Measurements from ENCODE around the gene GPC3. TPM values are rescaled to one million over a fixed set of nuclear protein-coding genes. Genes with fewer than 3 reads are reported as not detected.

Gene GPC3
- polyA plus RNA-seq, 1 of the 3 experiments (the other 2 are of a cell fraction): 1.4 TPM

DNA sequence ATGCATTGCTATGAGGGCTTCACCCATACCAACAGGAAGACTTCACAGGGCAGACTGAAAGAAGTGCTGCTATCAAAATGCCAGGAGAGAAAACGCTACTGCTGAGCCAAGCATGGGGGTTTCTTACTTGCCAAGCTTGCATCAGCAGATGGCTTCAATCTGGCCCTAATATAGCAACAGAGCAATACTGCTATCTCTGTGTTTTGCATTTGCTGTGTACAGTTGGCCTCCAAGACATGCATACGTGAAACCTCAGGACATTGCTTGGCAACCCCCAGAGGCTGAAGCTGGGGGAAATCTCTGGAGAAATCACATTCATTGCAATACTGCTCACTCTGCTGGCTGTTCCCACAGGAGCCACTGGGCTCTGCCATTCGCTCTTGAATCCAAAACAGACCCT lies 442.9 kb downstream of the GPC3 start (continued):
- TF ChIP-seq, protein P1, sequence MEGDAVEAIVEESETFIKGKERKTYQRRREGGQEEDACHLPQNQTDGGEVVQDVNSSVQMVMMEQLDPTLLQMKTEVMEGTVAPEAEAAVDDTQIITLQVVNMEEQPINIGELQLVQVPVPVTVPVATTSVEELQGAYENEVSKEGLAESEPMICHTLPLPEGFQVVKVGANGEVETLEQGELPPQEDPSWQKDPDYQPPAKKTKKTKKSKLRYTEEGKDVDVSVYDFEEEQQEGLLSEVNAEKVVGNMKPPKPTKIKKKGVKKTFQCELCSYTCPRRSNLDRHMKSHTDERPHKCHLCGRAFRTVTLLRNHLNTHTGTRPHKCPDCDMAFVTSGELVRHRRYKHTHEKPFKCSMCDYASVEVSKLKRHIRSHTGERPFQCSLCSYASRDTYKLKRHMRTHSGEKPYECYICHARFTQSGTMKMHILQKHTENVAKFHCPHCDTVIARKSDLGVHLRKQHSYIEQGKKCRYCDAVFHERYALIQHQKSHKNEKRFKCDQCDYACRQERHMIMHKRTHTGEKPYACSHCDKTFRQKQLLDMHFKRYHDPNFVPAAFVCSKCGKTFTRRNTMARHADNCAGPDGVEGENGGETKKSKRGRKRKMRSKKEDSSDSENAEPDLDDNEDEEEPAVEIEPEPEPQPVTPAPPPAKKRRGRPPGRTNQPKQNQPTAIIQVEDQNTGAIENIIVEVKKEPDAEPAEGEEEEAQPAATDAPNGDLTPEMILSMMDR (IDR thresholded peaks at IDR 0.05): no peak
- TF ChIP-seq, protein P2, sequence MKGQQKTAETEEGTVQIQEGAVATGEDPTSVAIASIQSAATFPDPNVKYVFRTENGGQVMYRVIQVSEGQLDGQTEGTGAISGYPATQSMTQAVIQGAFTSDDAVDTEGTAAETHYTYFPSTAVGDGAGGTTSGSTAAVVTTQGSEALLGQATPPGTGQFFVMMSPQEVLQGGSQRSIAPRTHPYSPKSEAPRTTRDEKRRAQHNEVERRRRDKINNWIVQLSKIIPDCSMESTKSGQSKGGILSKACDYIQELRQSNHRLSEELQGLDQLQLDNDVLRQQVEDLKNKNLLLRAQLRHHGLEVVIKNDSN (IDR thresholded peaks at IDR 0.05; ENCODE audit: borderline replicate concordance, low read depth): no peak
- TF ChIP-seq EP300 (IDR thresholded peaks at IDR 0.05; ENCODE audit: borderline replicate concordance in 1 of 2, low read depth in 1 of 2, low read length in 1 of 2): no peak
- TF ChIP-seq JUND (IDR thresholded peaks at IDR 0.05): no peak
- no peak for TF ChIP-seq IRF3 (IDR thresholded peaks at IDR 0.05; ENCODE audit: low read depth, low read length)
- no peak for TF ChIP-seq CHD2 (IDR thresholded peaks at IDR 0.05; ENCODE audit: low read length, partially characterized antibody)
- TF ChIP-seq RXRA (IDR thresholded peaks at IDR 0.05; ENCODE audit: borderline replicate concordance, low read depth): no peak
- TF ChIP-seq ELF1 (IDR thresholded peaks at IDR 0.05): no peak
- TF ChIP-seq RFX5 (IDR thresholded peaks at IDR 0.05; ENCODE audit: low read length): no peak
- TF ChIP-seq MXI1 (IDR thresholded peaks at IDR 0.05; ENCODE audit: low read depth, low read length): no peak

GRCh38 chrX:133541021-133541420 lies 444.4 kb downstream of the GPC3 start:
- Histone ChIP-seq H3K9me3 (no peaks in the 10 kb centered on the region), H3K4me3 (ENCODE audit: low read depth in 2 of 2, low read length in 1 of 2) (no peak overlapping the region), H3F3A (replicated peaks; ENCODE audit: insufficient read depth) (no peaks in the 10 kb centered on the region), H3K36me3 (replicated peaks in 1 of 2; ENCODE audit: control insufficient read depth in 1 of 2, insufficient read depth in 2 of 2, low read length in 1 of 2) (no peaks in the 10 kb centered on the region), H3K79me2 (ENCODE audit: insufficient read depth) (no peaks in the 10 kb centered on the region), H3K27me3 (ENCODE audit: insufficient read depth) (no peaks in the 10 kb centered on the region), H3K9me2 (no peaks in the 10 kb centered on the region), H4K20me1 (ENCODE audit: insufficient read depth) (no peaks in the 10 kb centered on the region), H3K4me2 (no peak overlapping the region), H3K9ac (no peak overlapping the region), H2AFZ (ENCODE audit: low read depth) (no peak overlapping the region), H3K27ac (ENCODE audit: low read depth in 2 of 2, low read length in 1 of 2) (no peak overlapping the region), H3K4me1 (ENCODE audit: control insufficient read depth in 1 of 2, insufficient read depth in 2 of 2, low read depth in 1 of 2, low read length in 1 of 2) (no peaks in the 10 kb centered on the region)
- ChIA-PET CTCF (no interaction called here), POLR2A (no interaction called here)
- DNase-seq: no peak
- TF ChIP-seq FOSL2 (IDR thresholded peaks at IDR 0.05; ENCODE audit: borderline replicate concordance, low read depth): no peak
- TF ChIP-seq FOXJ3 (CRISPR knock-in tag; IDR thresholded peaks at IDR 0.05): no peak

DNA sequence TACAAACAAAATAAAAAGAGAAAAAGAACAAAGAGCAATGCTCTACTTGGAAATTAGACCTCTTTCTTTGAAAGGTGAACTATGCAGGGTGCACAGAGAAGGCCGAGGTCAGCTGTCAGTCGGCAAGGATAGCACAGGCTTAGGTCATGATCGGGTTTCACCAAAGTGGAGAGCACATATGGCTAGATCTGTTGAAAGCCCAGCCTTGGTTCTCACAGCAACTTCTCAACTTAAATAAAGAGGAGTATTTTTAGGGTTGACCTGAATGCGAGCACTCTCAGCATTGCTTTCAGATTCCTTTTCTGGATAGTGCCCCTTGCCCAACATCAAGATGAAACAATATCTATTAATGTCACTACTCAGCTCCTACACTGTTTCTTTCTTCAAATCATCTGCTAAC lies 447.2 kb downstream of the GPC3 start:
- Histone ChIP-seq H3K9ac (no peak overlapping the region), H3F3A (replicated peaks; ENCODE audit: insufficient read depth) (no peaks in the 10 kb centered on the region), H3K9me3 (no peaks in the 10 kb centered on the region), H3K4me2 (no peak overlapping the region), H3K36me3 (replicated peaks in 1 of 2; ENCODE audit: control insufficient read depth in 1 of 2, insufficient read depth in 2 of 2, low read length in 1 of 2) (no peaks in the 10 kb centered on the region), H3K79me2 (ENCODE audit: insufficient read depth) (no peaks in the 10 kb centered on the region), H3K4me1 (ENCODE audit: control insufficient read depth in 1 of 2, insufficient read depth in 2 of 2, low read depth in 1 of 2, low read length in 1 of 2) (no peaks in the 10 kb centered on the region), H3K27ac (ENCODE audit: low read depth in 2 of 2, low read length in 1 of 2) (no peak overlapping the region), H4K20me1 (ENCODE audit: insufficient read depth) (no peaks in the 10 kb centered on the region), H3K27me3 (ENCODE audit: insufficient read depth) (no peaks in the 10 kb centered on the region), H3K9me2 (no peaks in the 10 kb centered on the region), H2AFZ (ENCODE audit: low read depth) (no peak overlapping the region), H3K4me3 (ENCODE audit: low read depth in 2 of 2, low read length in 1 of 2) (no peak overlapping the region)
- ChIA-PET POLR2A (no interaction called here), CTCF (no interaction called here)
- no peak for DNase-seq
- WGBS (ENCODE audit: low lambda C conversion rate): 12% methylated on average over 4 of the region's 4 CpGs
- TF ChIP-seq SIN3A (IDR thresholded peaks at IDR 0.05; ENCODE audit: borderline replicate concordance, low read depth, low read length) (no peak), SMC3 (IDR thresholded peaks at IDR 0.05; ENCODE audit: low read depth, low read length) (no peak), NFIC (IDR thresholded peaks at IDR 0.05; ENCODE audit: borderline replicate concordance) (no peak), POLR2AphosphoS5 (IDR thresholded peaks at IDR 0.05; ENCODE audit: low read depth, low read length) (no peak), PBX3 (IDR thresholded peaks at IDR 0.05) (no peak), TAF1 (IDR thresholded peaks at IDR 0.05; ENCODE audit: borderline replicate concordance, low read depth, low read length) (no peak), IRF3 (IDR thresholded peaks at IDR 0.05; ENCODE audit: low read depth, low read length) (no peak), EZH2phosphoT487 (IDR thresholded peaks at IDR 0.05; ENCODE audit: borderline replicate concordance, low read depth) (no peak), MXI1 (IDR thresholded peaks at IDR 0.05; ENCODE audit: low read depth, low read length) (no peak)
- TF ChIP-seq, protein P2 (IDR thresholded peaks at IDR 0.05; ENCODE audit: borderline replicate concordance, low read depth): no peak

Data from SK-N-SH (cell line).